Activated CD8-positive, alpha-beta memory T cell treated with anti-CD3 and anti-CD28 coated beads, Interleukin-2, amount 50 U/mL, for 4 hours (primary cell): Measurements from ENCODE around the gene NUDT14.
A peak's percentile ranks its signal among the peaks of the same experiment; 100 is the strongest.

Source experiments
- DNase-seq: peaks from one replicate; pipeline ENCODE4 v3.0.0-alpha.2; 2020

The NUDT14 gene

DNA sequence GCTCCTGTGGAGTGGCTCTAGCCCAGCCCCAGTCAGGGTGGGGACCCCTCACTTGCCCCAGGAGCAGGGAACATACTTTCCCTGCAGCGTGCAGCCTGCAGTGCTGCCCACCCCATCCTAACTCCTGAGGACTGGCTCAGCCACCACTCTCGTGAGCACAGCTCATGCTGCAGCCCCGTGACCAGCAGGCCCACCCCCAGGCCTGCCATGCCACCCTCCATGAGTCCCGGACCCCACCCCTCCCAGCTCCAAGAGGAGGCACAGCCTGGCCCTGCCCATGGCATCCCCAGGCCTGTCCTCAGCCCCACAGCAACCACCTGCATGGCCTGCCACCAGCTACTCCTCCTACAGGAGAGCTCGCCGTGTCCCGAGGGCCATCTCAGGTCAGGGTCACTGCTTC, 8.6 kb downstream of the NUDT14 start:
- no peak for DNase-seq

GRCh38 chr14:105171004-105171673, 10.0 kb downstream of the NUDT14 start:
- no peak for DNase-seq

GRCh38 chr14:105169776-105170655, 11.1 kb downstream of the NUDT14 start:
- DNase-seq: no peak

DNA sequence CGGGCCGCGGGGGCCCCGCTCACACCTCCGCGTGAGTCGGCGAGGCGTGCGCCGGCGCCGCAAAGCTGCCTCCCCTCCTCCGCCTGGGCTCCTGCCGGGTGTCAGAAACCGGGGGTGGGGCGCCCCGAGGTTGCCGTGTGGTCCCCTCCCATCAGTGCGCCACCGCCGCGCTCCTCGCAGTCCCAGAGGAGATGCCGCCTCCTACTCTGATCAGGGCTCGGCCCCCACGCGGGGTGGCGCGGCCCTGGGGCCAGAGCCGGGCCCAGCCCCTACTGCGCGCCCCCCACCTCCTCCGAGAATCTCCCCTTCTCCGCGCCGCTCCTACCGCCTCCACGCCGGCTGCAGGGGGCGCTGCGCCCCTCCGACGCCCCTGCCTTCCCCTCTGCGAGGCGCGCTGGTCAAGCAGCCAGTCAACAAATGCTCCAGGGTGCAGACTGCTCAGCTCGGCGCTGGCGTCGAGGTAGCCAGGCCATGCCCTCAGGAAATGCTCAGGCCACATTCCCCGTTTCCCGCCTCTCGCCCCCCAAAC, 12.1 kb downstream of the NUDT14 start:
- DNase-seq: peak; percentile 45

DNA sequence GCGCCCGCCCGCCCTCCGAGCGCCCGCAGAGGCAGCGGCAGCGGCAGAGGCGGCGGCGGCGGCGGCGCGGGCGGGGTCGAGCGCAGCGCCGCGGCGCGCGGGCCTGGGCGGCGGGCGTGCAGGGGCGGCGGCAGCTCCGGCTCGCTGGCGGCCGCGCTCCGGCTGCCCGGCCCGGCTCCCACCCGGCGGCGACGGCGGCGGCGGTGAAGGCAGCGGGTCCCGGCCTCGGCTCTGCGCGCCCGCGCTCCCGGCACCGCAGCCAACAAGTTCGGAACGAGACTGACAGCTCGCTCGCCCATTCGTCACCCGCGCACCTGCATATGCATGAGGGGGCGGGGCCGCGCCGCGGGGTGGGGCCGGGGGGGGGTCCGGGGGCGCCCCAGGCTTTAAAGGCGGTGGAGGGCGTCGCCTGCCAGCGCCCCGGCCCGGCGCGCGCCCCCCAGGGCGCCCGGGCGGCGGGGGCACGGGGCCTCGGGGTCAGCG, 12.6 kb downstream of the NUDT14 start, which contains the start of gene JAG2:
Gene JAG2 (minus strand): TSS at position 281 of the 483 bp plus-strand sequence. CDS start 356 bp downstream, outside the sequence.
- DNase-seq: peak; percentile 57

- DNase-seq: no peak
Observed at GRCh38 chr14:105168093-105168420, 13.1 kb downstream of the NUDT14 start.

- DNase-seq: no peak
Observed at GRCh38 chr14:105167303-105168092, 13.6 kb downstream of the NUDT14 start.

DNA sequence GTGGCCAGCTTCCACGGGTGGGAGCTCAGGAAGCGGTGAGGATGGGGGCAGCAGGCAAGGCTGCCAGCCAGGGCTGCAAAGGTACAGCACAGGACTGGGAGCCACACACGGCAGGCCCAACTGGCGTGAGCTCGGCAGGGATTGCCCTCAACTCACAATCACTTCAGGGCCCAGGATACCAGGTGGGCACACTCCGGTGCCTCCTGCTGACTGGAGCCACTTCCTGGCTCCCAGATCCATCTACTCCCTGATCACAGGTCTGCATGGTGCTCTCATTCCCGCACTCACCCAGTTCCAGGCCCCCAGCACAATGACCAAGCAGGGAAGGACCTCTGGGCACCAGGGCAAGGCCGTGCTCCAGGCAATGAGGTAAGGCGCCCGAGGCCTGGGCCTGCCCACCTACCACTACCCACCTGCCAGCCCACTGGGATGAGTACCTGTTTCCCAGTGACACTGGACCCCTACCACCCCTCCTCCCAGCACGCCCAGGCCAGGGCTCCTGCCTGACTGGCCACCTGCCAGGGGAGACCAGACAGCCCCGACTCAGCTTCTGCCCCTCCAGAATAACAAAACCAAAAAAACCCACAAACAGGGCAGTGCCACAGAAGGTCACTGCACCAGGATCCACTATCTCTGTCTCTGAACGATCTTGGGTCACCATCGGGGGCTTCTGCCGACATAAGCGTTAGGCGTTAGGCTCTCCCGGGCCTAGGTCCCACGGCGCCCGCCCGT, 14.4 kb downstream of the NUDT14 start:
- DNase-seq: no peak

GRCh38 chr14:105165761-105166485, 15.2 kb downstream of the NUDT14 start:
- DNase-seq: no peak

- DNase-seq: no peak
Observed at GRCh38 chr14:105165134-105165704, 15.9 kb downstream of the NUDT14 start.

GRCh38 chr14:105163040-105163742, 17.9 kb downstream of the NUDT14 start:
- DNase-seq: no peak

DNA sequence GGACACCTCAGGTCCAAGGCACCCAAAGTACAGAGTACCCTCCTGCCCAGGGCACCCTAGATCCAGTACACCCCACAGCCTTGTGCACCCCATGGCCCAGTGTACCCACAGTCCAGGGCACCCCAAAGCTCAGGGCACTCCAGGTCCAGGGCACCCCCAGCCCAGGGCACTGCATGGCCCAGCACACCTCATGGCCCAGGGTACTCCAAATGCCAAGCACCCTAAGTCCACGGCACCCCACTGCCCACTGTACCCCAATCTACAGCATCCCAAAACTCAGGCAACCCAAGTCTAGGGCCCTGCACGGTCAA, 18.5 kb downstream of the NUDT14 start:
- DNase-seq: no peak

DNA sequence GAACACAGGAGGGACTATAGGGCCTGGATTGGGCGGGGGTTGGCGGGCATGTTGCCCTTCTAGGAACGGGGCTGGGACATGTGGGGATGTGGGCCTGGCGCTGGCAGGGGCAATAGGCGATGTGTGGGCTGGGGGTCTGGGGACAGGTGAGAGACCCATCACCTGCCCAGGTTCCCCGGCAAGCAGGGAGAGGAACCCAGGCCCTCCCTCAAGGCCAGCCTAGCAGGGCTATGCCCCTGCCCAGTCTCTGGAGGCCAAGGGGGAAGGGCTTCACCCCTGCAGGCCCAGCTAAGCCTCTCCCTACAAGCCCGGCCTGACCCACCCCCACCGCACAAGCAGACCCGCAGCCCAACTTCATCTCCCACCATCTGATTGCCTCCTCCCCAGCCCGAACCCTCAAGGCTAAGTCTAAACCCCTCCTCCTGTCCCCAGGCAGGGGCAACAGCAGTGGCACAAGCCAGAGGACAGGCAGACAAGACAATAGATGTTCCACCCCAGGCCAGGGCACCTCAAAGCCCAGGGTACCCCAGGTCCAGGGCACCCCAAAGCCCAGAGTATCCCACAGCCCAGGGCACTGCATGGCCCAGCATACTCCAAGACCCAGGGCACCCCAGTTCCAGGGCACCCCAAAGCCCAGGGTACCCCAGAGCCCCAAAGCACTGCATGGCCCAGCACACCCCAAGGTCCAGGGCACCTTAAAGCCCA, 19.0 kb downstream of the NUDT14 start:
- no peak for DNase-seq

GRCh38 chr14:105161309-105161708, 19.8 kb downstream of the NUDT14 start:
- DNase-seq: no peak

GRCh38 chr14:105160776-105161175, 20.3 kb downstream of the NUDT14 start:
- DNase-seq: no peak

GRCh38 chr14:105159344-105159743, 21.8 kb downstream of the NUDT14 start:
- no peak for DNase-seq

GRCh38 chr14:105158794-105159193, 22.3 kb downstream of the NUDT14 start:
- DNase-seq: no peak

DNA sequence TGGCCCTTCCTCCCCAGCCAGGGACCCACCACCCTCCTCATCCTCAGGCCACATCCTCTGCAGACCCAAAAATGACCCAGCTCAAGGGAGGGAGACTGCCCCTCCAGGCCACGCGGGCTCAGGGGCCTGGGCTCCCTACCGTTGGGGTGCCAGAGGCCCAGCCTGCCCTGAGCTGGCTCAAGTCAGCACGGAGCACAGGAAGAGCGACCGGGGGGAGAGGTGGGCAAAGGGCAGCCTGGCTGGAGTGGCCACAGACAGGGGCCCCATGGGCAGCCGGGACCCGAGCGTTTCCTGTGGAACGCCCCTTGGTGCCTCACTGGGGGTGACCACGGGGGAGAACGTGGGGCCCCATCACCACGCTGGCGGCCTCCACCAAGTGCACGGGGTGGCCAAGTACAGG, 23.2 kb downstream of the NUDT14 start:
- DNase-seq: no peak

- DNase-seq: no peak
Observed at GRCh38 chr14:105156414-105157375, 24.4 kb downstream of the NUDT14 start.
